GM12878 (cell line): ENCODE measurements around the gene C17orf114.

ENCODE experiments used
- ATAC-seq: fragments of 200-7000 bp; cut with Tn5 transposase; 3 replicates; pipeline ENCODE4 v1.9.1; 2020; ENCODE audit warnings: mild to moderate bottlenecking, moderate library complexity
- BruUV-seq: library from RNA; stranded (reverse); fragments of 400-500 nt; replicated peaks from 2 replicates; lab custom pipeline; 2021; lab: Mats Ljungman, UMichigan
- CTCF ChIA-PET: fragments of 300-600 bp; sonication (Branson Sonifier 250); formaldehyde crosslinking; extraction: SDS; loops from one replicate; lab custom pipeline; 2021; ENCODE audit warnings: inconsistent platforms; lab: Yijun Ruan, JAX
- POLR2A ChIA-PET: fragments of 350-600 bp; formaldehyde crosslinking; extraction: SDS; loops from one replicate; lab custom pipeline; 2021; ENCODE audit warnings: inconsistent platforms; lab: Charles Lee
- RAD21 ChIA-PET: fragments of 300-600 bp; sonication (Branson Sonifier 250); formaldehyde crosslinking; loops from one replicate; lab custom pipeline; 2023; ENCODE audit warnings: antibody characterized with exemption; ENCODE audit not compliant: unreplicated experiment; lab: Charles Lee
- SMC1A ChIA-PET: fragments of 300-600 bp; sonication (Branson Sonifier 250); formaldehyde crosslinking; loops from one replicate; lab custom pipeline; 2023; ENCODE audit not compliant: unreplicated experiment, uncharacterized antibody; lab: Charles Lee
- DNase-seq: peaks from one replicate; pipeline ENCODE4 v3.0.0-alpha.2; 2011; ENCODE audit warnings: low read depth, low spot score
- FAIRE-seq: peaks from 3 replicates; lab custom pipeline; 2011; peaks lifted over from hg19 to GRCh38; lab: Jason Lieb, UNC
- H2AFZ ChIP-seq: 2 replicates; pipeline ENCODE4 v1.6.0; 2011; ENCODE audit warnings: low read depth, low read length, control low read depth; ENCODE audit not compliant: control insufficient read depth
- H3K27ac ChIP-seq: 2 replicates; pipeline ENCODE4 v1.5.1; 2011; ENCODE audit warnings: control low read depth; ENCODE audit not compliant: control insufficient read depth, insufficient read depth
- H3K27me3 ChIP-seq, 2 experiments: replicated peaks in 1 of 2; 2 replicates each; pipeline versions ENCODE4 v1.6.0 to v1.6.1; 2011; ENCODE audit warnings: low read length in 1 of 2; ENCODE audit not compliant: control insufficient read depth in 2 of 2, insufficient read depth in 2 of 2
- H3K36me3 ChIP-seq, 2 experiments: 2 replicates each; pipeline ENCODE4 v1.5.1; 2011; ENCODE audit warnings: low read length in 1 of 2; ENCODE audit not compliant: control insufficient read depth in 2 of 2, insufficient read depth in 2 of 2
- H3K4me1 ChIP-seq: 2 replicates; pipeline ENCODE4 v1.6.1; 2011; ENCODE audit warnings: mild to moderate bottlenecking, low read length, moderate library complexity, mixed read lengths; ENCODE audit not compliant: control insufficient read depth, insufficient read depth
- H3K4me2 ChIP-seq: 2 replicates; pipeline ENCODE4 v1.6.0; 2011; ENCODE audit warnings: control low read depth; ENCODE audit not compliant: control insufficient read depth, insufficient read depth
- H3K4me3 ChIP-seq: fragments of 200-600 bp; sonication (generic); 2 replicates; pipeline ENCODE4 v1.5.1; 2016
- H3K79me2 ChIP-seq: 2 replicates; pipeline ENCODE4 v1.6.0; 2011; ENCODE audit warnings: low read length; ENCODE audit not compliant: control insufficient read depth, insufficient read depth
- H3K9ac ChIP-seq: 2 replicates; pipeline ENCODE4 v1.8.0; 2011; ENCODE audit warnings: low read length, control low read depth, mixed read lengths; ENCODE audit not compliant: control insufficient read depth, insufficient read depth
- H3K9me3 ChIP-seq: replicated peaks from 3 replicates; pipeline ENCODE4 v1.5.1; 2011; ENCODE audit warnings: mild to moderate bottlenecking, low read length; ENCODE audit not compliant: control insufficient read depth, insufficient read depth
- H4K20me1 ChIP-seq: 2 replicates; pipeline ENCODE4 v1.6.0; 2011; ENCODE audit not compliant: control insufficient read depth, insufficient read depth
- BMI1 ChIP-seq: fragments of 450-650 bp; IDR thresholded peaks from 2 replicates; pipeline ENCODE4 v1.6.1; 2016; ENCODE audit warnings: mild to moderate bottlenecking, moderate library complexity, borderline replicate concordance
- CHD1 ChIP-seq: IDR thresholded peaks from 2 replicates; pipeline ENCODE4 v1.6.1; 2012; ENCODE audit warnings: low read depth, low read length, improper control_type of control experiment
- CREM ChIP-seq: IDR thresholded peaks from 2 replicates; pipeline ENCODE4 v1.6.1; 2014; ENCODE audit warnings: antibody characterized with exemption, low read depth
- ETV6 ChIP-seq, 2 experiments: fragments of 450-650 bp in 1 of 2; IDR thresholded peaks in 1 of 2; conservative IDR thresholded peaks in 1 of 2; 2 replicates each; pipeline ENCODE4 v1.6.1; 2014; ENCODE audit warnings: antibody characterized with exemption in 1 of 2, borderline replicate concordance in 1 of 2, low read depth in 1 of 2, mild to moderate bottlenecking in 1 of 2, moderate library complexity in 1 of 2
- MEF2B ChIP-seq: fragments of 450-650 bp; IDR thresholded peaks from 2 replicates; pipeline ENCODE4 v1.6.1; 2018; ENCODE audit warnings: mild to moderate bottlenecking, moderate library complexity; ENCODE audit not compliant: partially characterized antibody, poor library complexity, severe bottlenecking
- NFYB ChIP-seq: IDR thresholded peaks from 2 replicates; pipeline ENCODE4 v1.6.1; 2011; ENCODE audit warnings: low read depth, mild to moderate bottlenecking, low read length, improper control_type of control experiment, moderate library complexity; ENCODE audit not compliant: insufficient read depth
- SIN3A ChIP-seq: IDR thresholded peaks from 2 replicates; pipeline ENCODE4 v1.6.1; 2012; ENCODE audit warnings: low read depth, low read length, improper control_type of control experiment
- SREBF2 ChIP-seq: IDR thresholded peaks from 2 replicates; pipeline ENCODE4 v1.6.1; 2012; ENCODE audit warnings: mild to moderate bottlenecking, low read length
- YY1 ChIP-seq: IDR thresholded peaks from 2 replicates; pipeline ENCODE4 v1.6.1; 2011; ENCODE audit warnings: low read depth, mild to moderate bottlenecking, low read length
- ZBTB4 ChIP-seq: fragments of 450-650 bp; formaldehyde crosslinking; IDR thresholded peaks from 2 replicates; pipeline ENCODE4 v1.4.0; 2022; ENCODE audit warnings: mild to moderate bottlenecking, moderate library complexity
- ZNF207 ChIP-seq: fragments of 450-650 bp; IDR thresholded peaks from 2 replicates; pipeline ENCODE4 v1.6.1; 2014; ENCODE audit warnings: antibody characterized with exemption, mild to moderate bottlenecking, borderline replicate concordance
- WGBS: methylation state at CpG from one replicate; pipeline ENCODE4 v1.1.6; 2016; ENCODE audit warnings: low lambda C conversion rate; ENCODE audit not compliant: insufficient replicate concordance, insufficient coverage; ENCODE audit errors: missing lambda C conversion rate; 5-methylcytosine and 5-hydroxymethylcytosine counted together
- in situ Hi-C: fragments of 300-500 bp; cut with MboI; formaldehyde crosslinking; loops from 9 replicates; pipeline ENCODE4 v1.14.3; 2018; ENCODE audit warnings: mixed read lengths
- intact Hi-C: fragments of 100-400 bp; cut with micrococcal nuclease; formaldehyde crosslinking; loops from one replicate; pipeline ENCODE4 v1.14.2; 2022; ENCODE audit not compliant: unreplicated experiment
- TF ChIP-seq, protein P1 (sequence below): fragments of 450-650 bp; IDR thresholded peaks from 2 replicates; pipeline ENCODE4 v1.6.1; 2017; ENCODE audit warnings: mild to moderate bottlenecking, moderate library complexity

C17orf114 gene

DNA sequence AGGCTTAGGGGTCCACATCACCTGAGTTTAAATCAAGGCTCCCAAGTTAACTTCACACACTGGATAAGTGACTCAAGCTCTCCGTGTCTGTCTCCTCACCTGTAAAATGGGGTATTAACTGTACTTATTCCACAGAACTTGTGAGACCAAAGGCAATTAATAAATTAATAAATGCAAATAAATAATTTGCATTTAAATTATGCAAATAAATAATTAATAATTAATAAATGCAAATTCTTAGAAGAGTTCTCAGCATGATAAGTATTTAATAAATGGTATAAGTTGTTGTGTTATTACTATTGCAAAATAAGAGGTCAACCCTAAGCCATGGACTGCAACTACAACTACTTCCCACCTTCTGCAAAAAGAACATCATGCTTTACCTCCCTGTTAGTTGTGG lies 48.7 kb downstream of the C17orf114 start (continued):
- no peak for TF ChIP-seq CHD1
- no peak for TF ChIP-seq SREBF2
- TF ChIP-seq, all 136 proteins: peak for 0

DNA sequence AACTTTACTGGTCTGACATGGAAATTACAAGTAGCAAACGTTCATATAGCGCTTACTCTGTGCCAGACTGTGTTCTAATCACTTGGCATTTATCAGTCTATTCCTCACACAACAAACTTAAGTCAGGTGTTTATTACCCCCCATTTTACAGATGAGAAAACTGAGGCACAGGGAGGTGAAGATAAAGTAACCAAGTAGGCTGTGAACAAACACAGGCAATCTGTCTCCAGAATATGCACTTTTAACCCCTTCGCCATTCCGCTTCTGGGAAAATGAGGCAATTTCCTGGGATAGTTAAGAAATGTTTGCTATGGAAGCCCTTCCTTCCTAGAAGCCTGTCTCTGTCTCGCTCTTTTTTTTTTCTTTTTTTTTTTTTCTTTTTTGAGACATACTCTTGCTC lies 50.2 kb downstream of the C17orf114 start:
- H2AFZ ChIP-seq, result no peak overlapping the region
- no peak overlapping the region for H3K4me2 ChIP-seq
- H3K9me3 ChIP-seq, result no peaks in the 10 kb centered on the region
- in situ Hi-C loops (no loop called here), intact Hi-C loops (no loop called here)
- no peak for DNase-seq
- H3K27ac ChIP-seq, result no peak overlapping the region
- FAIRE-seq, result no peak
- no TSS peak for BruUV-seq
- WGBS, result 69% methylated on average over 5 of the region's 5 CpGs
- RAD21 ChIA-PET, result no interaction called here
- POLR2A ChIA-PET, result no interaction called here
- H3K79me2 ChIP-seq, result no peaks in the 10 kb centered on the region
- H3K9ac ChIP-seq, result no peak overlapping the region
- no peaks in the 10 kb centered on the region for H4K20me1 ChIP-seq
- no peak overlapping the region for H3K4me3 ChIP-seq
- SMC1A ChIA-PET, result no interaction called here
- CTCF ChIA-PET, result no interaction called here
- peaks cover 4% of the 10 kb centered on the region; the same call in 1 of the 2 replicates for H3K4me1 ChIP-seq
- no peak for ATAC-seq
- no peaks in the 10 kb centered on the region for H3K27me3 ChIP-seq
- H3K36me3 ChIP-seq, result no peaks in the 10 kb centered on the region
- TF ChIP-seq CREM (no peak), MEF2B (no peak), ZNF207 (no peak), ZBTB4 (no peak), BMI1 (no peak), YY1 (no peak), NFYB (no peak), ETV6 (conservative IDR thresholded peaks at IDR 0.05 in 1 of 2, IDR thresholded peaks at IDR 0.05 in 1 of 2; ENCODE audit: borderline replicate concordance in 1 of 2, low read depth in 1 of 2) (no peak), SIN3A (no peak)
- TF ChIP-seq, protein P1, sequence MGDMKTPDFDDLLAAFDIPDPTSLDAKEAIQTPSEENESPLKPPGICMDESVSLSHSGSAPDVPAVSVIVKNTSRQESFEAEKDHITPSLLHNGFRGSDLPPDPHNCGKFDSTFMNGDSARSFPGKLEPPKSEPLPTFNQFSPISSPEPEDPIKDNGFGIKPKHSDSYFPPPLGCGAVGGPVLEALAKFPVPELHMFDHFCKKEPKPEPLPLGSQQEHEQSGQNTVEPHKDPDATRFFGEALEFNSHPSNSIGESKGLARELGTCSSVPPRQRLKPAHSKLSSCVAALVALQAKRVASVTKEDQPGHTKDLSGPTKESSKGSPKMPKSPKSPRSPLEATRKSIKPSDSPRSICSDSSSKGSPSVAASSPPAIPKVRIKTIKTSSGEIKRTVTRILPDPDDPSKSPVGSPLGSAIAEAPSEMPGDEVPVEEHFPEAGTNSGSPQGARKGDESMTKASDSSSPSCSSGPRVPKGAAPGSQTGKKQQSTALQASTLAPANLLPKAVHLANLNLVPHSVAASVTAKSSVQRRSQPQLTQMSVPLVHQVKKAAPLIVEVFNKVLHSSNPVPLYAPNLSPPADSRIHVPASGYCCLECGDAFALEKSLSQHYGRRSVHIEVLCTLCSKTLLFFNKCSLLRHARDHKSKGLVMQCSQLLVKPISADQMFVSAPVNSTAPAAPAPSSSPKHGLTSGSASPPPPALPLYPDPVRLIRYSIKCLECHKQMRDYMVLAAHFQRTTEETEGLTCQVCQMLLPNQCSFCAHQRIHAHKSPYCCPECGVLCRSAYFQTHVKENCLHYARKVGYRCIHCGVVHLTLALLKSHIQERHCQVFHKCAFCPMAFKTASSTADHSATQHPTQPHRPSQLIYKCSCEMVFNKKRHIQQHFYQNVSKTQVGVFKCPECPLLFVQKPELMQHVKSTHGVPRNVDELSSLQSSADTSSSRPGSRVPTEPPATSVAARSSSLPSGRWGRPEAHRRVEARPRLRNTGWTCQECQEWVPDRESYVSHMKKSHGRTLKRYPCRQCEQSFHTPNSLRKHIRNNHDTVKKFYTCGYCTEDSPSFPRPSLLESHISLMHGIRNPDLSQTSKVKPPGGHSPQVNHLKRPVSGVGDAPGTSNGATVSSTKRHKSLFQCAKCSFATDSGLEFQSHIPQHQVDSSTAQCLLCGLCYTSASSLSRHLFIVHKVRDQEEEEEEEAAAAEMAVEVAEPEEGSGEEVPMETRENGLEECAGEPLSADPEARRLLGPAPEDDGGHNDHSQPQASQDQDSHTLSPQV, result no peak
